Glutamatergic neuron (in vitro differentiated cells): ENCODE results near the gene PKHD1. TPM values are rescaled to one million over a fixed set of nuclear protein-coding genes. Genes with fewer than 3 reads are reported as not detected.

Experiments
- DNase-seq: peaks from one replicate; pipeline ENCODE4 v3.0.0; 2022
- H3K27ac Mint-ChIP-seq: one replicate; pipeline ENCODE4 v1.8.0; 2020; ENCODE audit warnings: mild to moderate bottlenecking, mixed read lengths, inconsistent platforms; ENCODE audit not compliant: unreplicated experiment
- H3K27me3 Mint-ChIP-seq: one replicate; pipeline ENCODE4 v1.8.0; 2020; ENCODE audit warnings: mild to moderate bottlenecking, moderate library complexity, mixed read lengths, inconsistent platforms; ENCODE audit not compliant: unreplicated experiment
- H3K36me3 Mint-ChIP-seq: one replicate; pipeline ENCODE4 v1.8.0; 2020; ENCODE audit warnings: mild to moderate bottlenecking, mixed read lengths, inconsistent platforms; ENCODE audit not compliant: unreplicated experiment
- H3K4me1 Mint-ChIP-seq: one replicate; pipeline ENCODE4 v1.8.0; 2020; ENCODE audit warnings: mild to moderate bottlenecking, low read depth, mixed read lengths, inconsistent platforms; ENCODE audit not compliant: unreplicated experiment
- H3K4me3 Mint-ChIP-seq: one replicate; pipeline ENCODE4 v1.8.0; 2020; ENCODE audit warnings: mild to moderate bottlenecking, mixed read lengths, inconsistent platforms; ENCODE audit not compliant: unreplicated experiment
- H3K9me3 Mint-ChIP-seq: one replicate; pipeline ENCODE4 v1.8.0; 2020; ENCODE audit warnings: mild to moderate bottlenecking, moderate library complexity, mixed read lengths, inconsistent platforms; ENCODE audit not compliant: unreplicated experiment
- CTCF ChIP-seq: fragments of 200-600 bp; sonication (generic); IDR thresholded peaks from one replicate; pipeline ENCODE4 v1.5.0; 2021; ENCODE audit not compliant: partially characterized antibody, unreplicated experiment
- total RNA-seq: library from RNA; stranded (reverse); fragmentation: NEBNext Ultra II Directional; extraction: Animal tissue kit (Norgen Biotek cat#: 25700); gene quantifications from one replicate; pipeline ENCODE4 v1.2.1, GENCODE V29; 2021; ENCODE audit not compliant: unreplicated experiment

PKHD1 gene
- total RNA-seq, 1 donor from 2014 or later = 0.02 TPM

- Mint-ChIP-seq H3K27ac (no peak overlapping the region), H3K9me3 (no peaks in the 10 kb centered on the region), H3K27me3 (no peaks in the 10 kb centered on the region), H3K36me3 (no peaks in the 10 kb centered on the region), H3K4me3 (no peak overlapping the region), H3K4me1 (no peaks in the 10 kb centered on the region)
- no peak for DNase-seq
- TF ChIP-seq CTCF = no peak
Measured at GRCh38 chr6:51718533-51718932, 368.9 kb downstream of the PKHD1 start.

GRCh38 chr6:51717477-51717876, 369.9 kb downstream of the PKHD1 start:
- Mint-ChIP-seq H3K9me3 (no peaks in the 10 kb centered on the region), H3K4me1 (no peaks in the 10 kb centered on the region), H3K4me3 (no peak overlapping the region), H3K36me3 (no peaks in the 10 kb centered on the region), H3K27me3 (no peaks in the 10 kb centered on the region), H3K27ac (no peak overlapping the region)
- DNase-seq = no peak
- TF ChIP-seq CTCF = no peak

GRCh38 chr6:51711876-51712275, 375.5 kb downstream of the PKHD1 start:
- no peaks in the 10 kb centered on the region for H3K4me1 Mint-ChIP-seq
- H3K27me3 Mint-ChIP-seq = no peaks in the 10 kb centered on the region
- no peak for TF ChIP-seq CTCF
- no peak overlapping the region for H3K4me3 Mint-ChIP-seq
- H3K27ac Mint-ChIP-seq = no peak overlapping the region
- H3K36me3 Mint-ChIP-seq = no peaks in the 10 kb centered on the region
- H3K9me3 Mint-ChIP-seq = no peaks in the 10 kb centered on the region
- no peak for DNase-seq

DNA sequence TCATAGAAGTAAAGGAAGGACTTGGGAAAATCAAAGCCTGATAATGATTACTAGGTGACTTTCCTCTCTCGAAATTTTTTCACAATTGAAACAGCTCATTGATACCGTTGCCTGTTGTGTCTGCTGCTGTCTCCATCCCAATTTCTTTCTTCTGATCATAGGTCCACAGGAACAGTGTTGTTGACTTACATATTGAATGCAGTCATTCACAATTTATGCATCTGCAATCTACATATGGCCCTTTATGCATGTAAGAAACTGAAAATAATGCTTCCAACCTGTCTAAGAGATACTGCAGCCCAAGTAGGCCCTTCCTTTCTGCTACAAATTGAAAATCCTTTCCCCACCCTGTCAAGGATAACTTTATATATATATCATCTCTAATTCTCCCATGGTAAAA, 381.3 kb downstream of the PKHD1 start:
- no peak for DNase-seq
- Mint-ChIP-seq H3K27ac (no peak overlapping the region), H3K4me1 (no peaks in the 10 kb centered on the region)

More for the DNA sequence above, 381.3 kb downstream of the PKHD1 start:
- no peak for TF ChIP-seq CTCF
- Mint-ChIP-seq H3K27me3 (no peaks in the 10 kb centered on the region), H3K4me3 (no peak overlapping the region), H3K9me3 (no peaks in the 10 kb centered on the region), H3K36me3 (no peaks in the 10 kb centered on the region)
